MM.1S (cell line): ENCODE results near the gene TBRG4.

Experiments used
- CTCF ChIP-seq: fragments of 300-600 bp; sonication (generic); IDR thresholded peaks from 2 replicates; pipeline ENCODE4 v1.5.1; 2016; ENCODE audit warnings: antibody characterized with exemption, low read length, mixed read lengths
- EZH2 ChIP-seq: fragments of 300-600 bp; sonication (generic); optimal IDR thresholded peaks from 2 replicates; pipeline ENCODE3; 2017; ENCODE audit warnings: low read depth, mild to moderate bottlenecking, antibody characterized with exemption, low read length, mixed read lengths
- EZH2phosphoT487 ChIP-seq: fragments of 300-600 bp; sonication (generic); IDR thresholded peaks from 2 replicates; pipeline ENCODE4 v1.6.1; 2018; ENCODE audit warnings: antibody characterized with exemption, low read length

GRCh38 chr7:45102785-45103712 lies 8.4 kb downstream of the TBRG4 start:
- TF ChIP-seq EZH2phosphoT487, result no peak
- no peak for TF ChIP-seq CTCF
- no peak for TF ChIP-seq EZH2
